IPS-NIHi7 (cell line): ENCODE data around the gene VTN.
A peak's percentile ranks its signal among the peaks of the same experiment; 100 is the strongest.
"Not testable (repeated sequence)": the region's sequence is repeated elsewhere in the genome, so short reads cannot be mapped to it uniquely, and the experiment has no call there.

Experiments used
- DNase-seq: peaks from one replicate; pipeline ENCODE4 v3.0.0; 2012; ENCODE audit warnings: mixed read lengths; ENCODE audit errors: extremely low spot score

The VTN gene

DNA sequence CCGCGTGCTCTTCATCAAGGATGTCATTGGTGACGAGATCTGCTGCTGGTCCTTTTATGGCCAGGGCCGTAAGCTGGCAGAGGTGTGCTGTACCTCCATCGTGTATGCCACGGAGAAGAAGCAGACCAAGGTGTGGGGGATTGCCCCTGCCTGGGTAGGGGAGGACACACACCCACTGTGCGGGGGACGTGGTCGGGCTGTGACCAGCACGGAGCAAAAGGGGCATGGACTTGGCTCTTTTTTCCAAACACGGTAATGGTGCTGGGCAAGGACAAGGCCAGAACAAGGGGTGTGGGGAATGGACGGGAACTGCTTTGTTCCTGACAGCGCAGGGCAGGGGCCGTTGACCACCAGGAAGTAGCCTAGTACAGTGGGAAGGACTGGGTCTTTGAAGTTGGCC is 27.8 kb downstream of the VTN start:
- no peak for DNase-seq

- DNase-seq: no peak
Measured at GRCh38 chr17:28341516-28341915, 28.6 kb downstream of the VTN start.

GRCh38 chr17:28340374-28340773 is 29.7 kb downstream of the VTN start:
- no peak for DNase-seq

- no peak for DNase-seq
Measured at GRCh38 chr17:28339431-28339830, 30.7 kb downstream of the VTN start.

DNA sequence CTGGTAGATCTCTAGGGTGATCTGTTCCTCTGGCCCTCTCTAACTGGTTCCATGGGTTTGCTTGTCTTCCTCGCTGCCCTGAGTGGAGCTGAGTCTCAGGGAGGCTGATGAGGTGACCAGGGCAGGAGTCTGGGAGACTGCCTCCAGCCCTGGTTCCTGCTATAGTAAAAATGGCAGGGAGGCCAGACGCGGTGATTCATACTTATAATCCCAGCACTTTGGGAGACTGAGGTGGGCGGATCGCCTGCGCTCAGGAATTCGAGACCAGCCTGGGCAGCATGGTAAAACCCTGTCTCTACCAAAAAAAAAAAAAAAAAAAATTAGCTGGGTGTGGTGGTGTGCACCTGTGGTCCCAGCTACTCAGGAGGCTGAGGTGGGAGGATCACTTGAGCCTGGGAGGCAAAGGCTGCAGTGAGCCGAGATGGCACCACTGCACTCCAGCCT is 31.3 kb downstream of the VTN start:
- DNase-seq: not testable (repeated sequence)

- DNase-seq: no peak
Measured at GRCh38 chr17:28338056-28338768, 31.9 kb downstream of the VTN start.

GRCh38 chr17:28335959-28336871 is 33.9 kb downstream of the VTN start:
- peak; percentile 72 for DNase-seq

DNA sequence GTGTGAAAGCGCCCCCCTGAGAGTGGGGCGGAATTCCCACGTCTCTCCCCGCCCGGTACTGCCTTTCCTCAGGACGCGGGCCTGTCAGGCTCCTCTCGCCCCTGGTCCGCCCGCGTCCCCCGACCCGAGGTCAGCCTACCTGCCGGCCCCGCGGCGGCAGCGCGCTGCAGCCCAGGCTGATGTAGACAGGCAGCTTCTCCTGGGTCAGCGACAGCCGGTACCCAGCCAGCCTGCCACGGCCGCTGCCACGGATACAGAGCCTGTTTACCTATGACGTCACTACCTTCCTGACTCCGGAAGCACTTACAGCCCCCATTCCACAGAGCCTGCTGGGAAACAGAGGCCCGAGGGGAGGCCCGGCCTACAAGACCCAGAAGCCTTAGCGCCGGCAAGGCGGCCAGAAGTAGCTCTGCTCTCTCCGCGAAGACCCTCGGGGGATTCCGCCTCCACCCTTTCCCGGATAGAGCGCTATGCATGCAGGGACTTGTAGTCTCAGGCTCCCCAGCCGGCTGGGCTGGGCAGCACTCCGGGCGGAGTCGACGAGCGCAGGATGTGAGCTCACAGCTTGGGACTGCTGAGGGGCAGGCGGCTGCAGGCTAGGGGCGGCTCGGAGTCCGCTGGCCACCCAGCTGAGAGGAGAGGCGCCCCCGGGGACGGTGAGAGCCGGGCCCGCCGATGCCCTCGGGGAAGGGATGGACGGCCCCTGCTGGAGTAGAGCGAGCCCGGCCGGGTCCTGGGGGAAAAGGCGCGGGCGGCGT is 34.7 kb downstream of the VTN start, which contains the start of the genes IFT20 and TNFAIP1:
Gene IFT20 (minus strand): TSS at position 272 of the 758 bp plus-strand sequence. CDS start 3,487 bp downstream, outside the sequence.
Gene TNFAIP1 (plus strand): TSS at position 561 of the 758 bp plus-strand sequence. CDS start 3,761 bp downstream, outside the sequence.
- peak; percentile 95 for DNase-seq

DNA sequence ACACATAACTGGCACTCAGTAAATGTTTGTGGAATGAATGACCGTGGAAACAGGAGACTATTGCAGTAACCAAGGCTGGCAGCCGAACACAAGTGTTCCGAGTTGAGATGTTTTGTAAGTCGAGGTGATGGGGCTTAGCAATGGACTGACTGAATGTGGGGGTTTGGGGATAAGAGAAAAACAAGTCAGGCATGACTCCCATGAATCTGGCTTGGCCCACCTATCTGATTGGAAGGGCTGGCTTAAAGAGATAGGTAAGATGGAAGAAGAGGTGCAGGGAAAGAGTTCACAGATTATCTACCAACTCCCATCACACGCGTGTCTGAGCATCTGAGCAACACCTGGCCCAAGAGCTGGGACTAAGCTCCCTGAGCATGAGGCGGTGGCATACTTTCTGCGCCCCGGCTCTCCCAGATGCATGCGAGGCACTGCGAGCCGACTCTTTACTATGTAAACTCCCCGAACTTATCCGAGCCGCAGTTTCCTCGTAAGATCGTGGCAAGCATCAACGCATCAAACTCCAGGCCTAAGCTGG is 35.4 kb downstream of the VTN start:
- no peak for DNase-seq

DNA sequence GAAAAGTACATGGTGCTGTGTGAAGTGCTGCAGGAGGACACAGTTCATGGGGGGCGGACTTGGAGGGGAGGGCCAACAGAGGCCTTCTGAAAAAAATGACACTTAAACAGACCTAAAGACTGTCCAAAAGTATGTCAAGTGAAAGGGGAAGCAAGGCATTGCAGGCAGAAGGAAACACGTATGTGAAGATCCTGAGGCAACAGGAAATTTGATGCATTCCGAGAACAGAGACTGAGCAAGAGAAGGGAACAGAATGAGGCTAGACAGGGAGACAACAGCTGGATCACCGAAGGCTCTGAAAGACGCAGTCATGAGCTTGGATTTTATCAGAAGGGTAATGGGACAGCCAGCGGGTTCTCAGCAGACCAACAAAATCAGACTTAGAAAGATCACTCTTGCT is 35.9 kb downstream of the VTN start:
- no peak for DNase-seq

DNA sequence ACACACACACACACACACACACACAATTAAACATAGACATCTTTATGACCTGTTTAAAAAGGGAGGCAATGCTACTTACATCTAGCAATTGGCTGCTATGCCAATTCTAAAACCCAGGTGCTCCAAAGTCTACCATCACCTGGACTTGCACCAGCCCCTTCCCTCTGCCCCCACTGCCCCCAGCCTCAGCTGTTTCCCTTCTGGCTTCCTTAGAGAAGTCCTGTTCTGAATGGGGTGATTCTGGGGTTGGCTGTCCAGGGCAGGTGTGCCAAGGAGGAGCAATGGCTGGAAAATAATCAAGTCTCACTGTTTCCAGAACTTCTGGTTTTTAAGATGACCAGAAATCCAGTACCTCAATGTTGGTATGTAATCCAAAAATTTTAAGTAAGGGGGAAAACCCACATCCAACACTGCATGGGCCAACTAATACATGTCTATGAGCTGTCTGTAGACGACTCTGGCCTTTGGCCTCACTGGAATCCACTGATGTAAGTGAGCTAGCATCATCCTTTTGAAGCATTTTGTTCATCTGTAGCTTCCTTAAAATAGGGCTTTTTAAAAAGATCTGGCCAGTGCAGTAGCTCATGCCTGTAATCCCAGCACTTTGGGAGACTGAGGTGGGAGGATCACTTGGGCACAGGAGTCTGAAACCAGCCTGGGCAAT is 36.9 kb downstream of the VTN start:
- DNase-seq: no peak

GRCh38 chr17:28331891-28332420 is 38.2 kb downstream of the VTN start:
- no peak for DNase-seq

DNA sequence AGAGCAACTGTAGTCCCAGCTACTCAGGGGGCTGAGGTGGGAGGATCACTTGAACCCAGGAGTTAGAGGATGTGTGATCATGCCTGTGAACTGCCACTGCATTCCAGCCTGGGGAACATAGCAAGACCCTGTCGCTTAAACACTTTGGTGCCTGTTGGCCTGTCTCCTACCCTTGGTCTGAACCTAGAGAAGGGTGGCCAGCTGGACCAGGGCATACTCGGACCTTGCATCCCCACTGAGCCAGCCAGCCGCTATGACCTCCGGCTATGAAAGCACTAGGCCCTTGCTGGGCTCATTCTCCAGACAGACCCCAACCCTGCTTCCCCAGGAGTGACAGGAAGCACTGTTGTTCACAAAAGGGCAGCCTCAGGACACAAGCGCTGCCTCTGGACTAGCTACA is 39.4 kb downstream of the VTN start:
- DNase-seq: no peak

DNA sequence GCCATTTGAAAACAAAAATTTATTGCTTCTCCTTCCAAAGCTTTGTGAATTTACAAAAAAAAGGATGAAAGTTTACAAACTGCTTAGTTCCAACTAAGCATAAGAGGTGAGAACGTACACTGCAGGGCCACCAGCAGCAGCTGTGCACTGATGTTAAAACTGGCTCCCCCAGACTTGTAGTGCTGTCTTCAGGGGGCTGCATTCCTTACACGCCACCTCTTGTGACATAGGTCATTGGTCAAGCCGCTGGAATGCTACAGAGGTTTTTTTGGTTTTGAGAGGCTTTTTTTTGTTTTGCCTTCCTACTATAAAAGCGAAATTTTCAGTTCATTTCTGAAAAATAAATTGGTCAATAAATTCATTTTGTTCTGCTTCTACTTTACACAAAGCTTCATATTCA is 41.8 kb downstream of the VTN start:
- DNase-seq: no peak

DNA sequence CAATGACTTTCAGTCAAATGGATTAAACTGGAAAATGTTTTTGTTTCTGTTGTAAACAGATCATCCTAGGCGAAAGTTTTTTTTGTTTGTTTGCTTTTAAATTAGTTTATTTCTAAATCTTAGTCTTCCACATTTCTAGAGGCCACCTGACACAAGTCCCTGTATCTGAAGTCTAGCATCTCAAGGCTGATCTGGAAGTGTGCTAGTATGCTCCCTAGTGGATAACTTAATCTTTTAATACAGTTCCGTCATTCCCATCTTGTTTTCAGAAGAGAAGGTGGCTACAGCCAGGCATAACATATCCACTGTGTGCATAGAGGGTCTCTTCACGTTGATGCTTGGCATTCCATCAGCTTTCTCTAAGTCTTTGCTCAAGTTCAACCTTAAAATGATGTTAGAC is 42.4 kb downstream of the VTN start:
- DNase-seq: no peak

DNA sequence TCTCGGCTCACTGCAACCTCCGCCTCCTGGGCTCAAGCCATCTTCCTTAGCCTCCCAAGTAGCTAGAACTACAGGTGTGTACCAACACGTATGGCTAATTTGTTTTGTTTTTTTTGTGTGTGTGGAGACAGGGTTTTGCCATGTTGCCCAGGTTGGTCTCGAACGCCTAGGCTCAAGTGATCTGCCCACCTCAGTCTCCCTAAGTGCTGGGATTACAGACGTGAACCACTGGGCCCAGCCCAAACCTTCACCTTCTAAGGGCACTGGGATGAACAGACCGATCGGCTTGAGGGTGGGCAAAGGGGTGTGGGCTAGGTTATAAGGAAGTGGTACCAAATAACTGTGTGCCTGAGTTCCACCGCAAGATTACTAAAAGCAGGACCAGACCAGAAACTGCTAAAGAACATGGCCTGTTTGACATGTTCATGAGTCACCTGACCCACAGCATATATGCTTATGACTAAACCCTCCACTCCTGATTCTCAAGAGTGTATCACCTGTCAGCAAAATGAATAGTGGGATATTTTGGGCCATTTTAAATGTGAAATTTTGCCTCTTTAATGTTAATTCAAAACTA is 43.0 kb downstream of the VTN start:
- DNase-seq: no peak

DNA sequence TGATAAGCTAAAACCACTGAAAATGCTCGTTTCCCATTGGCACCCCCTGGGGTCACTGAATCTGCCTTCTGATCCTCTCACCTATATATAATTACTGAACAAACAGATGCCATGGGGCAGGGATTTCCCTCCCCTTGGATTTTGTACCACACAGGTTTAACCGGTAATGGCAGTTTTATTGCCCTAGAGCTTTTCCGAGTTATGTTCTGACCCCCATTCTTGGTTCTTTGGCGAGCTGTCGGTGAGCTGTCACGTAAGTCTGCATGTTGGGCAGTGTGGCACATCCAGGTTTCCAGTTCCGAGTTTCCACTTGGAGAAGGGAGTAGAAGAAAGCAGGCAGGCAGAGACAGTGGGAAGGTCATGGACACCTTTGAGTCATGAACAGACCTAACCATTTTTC is 44.0 kb downstream of the VTN start:
- no peak for DNase-seq

DNA sequence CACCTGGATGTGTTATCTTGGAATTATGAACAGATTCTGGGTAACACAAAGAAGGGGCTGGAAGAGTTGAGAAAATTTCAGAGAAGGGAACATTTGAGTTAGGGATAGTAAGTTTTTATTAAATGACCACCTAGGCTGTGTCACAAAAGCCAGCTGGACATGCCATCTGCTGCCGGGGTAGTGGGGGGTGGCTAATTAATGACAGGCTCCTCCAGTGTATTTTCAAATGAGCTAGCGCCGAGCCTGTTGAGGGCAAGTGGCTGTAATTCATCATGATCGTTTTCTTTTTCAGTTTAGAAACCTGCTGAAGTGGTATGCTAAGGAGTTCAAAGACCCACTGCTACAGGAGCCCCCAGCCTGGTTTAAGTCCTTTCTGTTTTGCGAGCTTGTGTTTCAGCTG is 44.9 kb downstream of the VTN start:
- no peak for DNase-seq

DNA sequence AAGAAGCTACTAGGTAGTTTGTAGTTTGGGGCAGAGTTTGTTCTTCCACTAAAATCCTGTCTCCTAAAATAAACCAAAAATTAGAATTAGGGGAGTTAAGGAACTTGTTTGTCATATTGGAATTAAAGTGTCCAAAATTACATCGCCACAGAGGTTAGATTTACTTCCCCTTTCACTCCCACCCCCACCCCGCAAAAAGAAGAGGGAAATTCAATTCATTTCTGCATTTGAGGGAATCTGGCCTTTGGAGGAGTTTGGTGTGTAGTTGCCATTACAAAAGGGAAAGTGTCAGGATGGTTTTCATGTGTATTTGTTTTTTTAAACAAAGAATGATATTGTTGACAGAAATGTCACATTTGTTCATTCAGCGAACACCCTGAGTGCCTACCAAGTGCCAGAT is 45.3 kb downstream of the VTN start:
- DNase-seq: no peak

DNA sequence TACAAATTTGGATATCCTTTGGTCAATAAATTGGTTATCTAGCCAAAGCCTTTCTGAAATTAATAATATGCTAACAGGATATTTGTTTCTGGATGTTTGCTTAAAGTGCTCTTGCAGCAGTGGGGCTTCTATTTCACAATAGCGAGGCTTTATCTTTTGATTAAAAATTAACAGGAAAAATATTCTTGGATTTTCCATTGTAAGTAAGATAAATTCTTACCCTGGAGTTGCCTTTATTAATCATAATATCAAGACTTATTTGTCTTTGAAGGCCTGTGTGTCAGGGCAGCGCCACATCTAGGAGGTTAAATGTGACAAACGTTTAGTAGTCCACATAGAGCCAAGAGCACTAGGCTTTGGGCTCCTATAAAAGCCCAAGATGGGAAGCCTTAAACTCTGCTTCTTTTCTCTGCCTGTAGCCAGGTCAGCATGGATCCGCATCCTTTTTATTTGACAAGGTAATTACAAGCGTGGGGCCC is 45.8 kb downstream of the VTN start:
- no peak for DNase-seq
